Transverse colon (tissue), 3 donors: ENCODE measurements around the gene ITGA11.

Source experiments
- EP300 ChIP-seq: sonication (generic); formaldehyde crosslinking; IDR thresholded peaks from one replicate; pipeline ENCODE4 v1.6.1; 2017; ENCODE audit warnings: antibody characterized with exemption, low read depth
- POLR2A ChIP-seq: fragments of 450-650 bp; IDR thresholded peaks from one replicate; pipeline ENCODE4 v1.6.1; 2016; ENCODE audit warnings: antibody characterized with exemption, mild to moderate bottlenecking, moderate library complexity
- TF ChIP-seq, protein P1 (sequence below), 5 experiments: fragments of 200-600 bp in 3 of 5; fragments of 450-650 bp in 2 of 5; sonication (generic) in 3 of 5; IDR thresholded peaks; 1 replicate in 2 of 5; 2 replicates in 3 of 5; pipeline ENCODE4 v1.5.1; 2016 to 2017; ENCODE audit warnings: antibody characterized with exemption in 5 of 5, inconsistent platforms in 3 of 5, mild to moderate bottlenecking in 2 of 5, moderate library complexity in 1 of 5

DNA sequence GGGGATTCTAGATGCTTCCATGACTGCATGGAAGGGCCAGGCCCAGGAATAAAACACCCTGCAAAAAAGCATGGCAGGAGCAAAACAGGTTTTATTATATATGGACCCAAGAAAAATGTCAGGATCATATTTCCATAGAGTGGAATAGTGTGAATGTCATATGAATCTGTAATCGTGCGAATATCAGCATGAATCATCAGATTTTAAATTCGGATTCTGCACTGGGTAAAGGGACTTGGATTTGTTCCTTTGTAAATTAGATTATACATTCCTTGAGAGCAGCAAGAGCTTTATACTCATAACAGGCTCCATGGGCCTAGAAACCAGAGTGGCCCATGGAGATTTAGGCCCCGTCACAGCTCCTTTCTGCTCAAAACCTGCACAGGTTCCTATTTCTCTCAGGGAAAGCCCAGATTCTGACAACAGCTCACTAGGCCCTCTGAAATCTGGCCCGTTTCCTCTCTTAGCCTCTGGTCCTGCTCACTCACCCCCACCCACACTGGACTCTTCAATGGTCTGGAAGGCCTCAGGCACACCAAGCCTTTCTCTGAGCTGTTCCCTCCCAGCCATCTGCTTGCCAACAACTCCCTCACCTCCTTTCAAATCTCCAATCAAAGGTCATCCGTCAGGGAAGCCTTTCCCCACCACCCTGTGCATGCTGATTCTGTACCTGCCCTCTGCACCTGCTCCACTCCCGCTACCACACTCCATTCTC lies 78.4 kb downstream of the ITGA11 start:
- TF ChIP-seq, protein P1, sequence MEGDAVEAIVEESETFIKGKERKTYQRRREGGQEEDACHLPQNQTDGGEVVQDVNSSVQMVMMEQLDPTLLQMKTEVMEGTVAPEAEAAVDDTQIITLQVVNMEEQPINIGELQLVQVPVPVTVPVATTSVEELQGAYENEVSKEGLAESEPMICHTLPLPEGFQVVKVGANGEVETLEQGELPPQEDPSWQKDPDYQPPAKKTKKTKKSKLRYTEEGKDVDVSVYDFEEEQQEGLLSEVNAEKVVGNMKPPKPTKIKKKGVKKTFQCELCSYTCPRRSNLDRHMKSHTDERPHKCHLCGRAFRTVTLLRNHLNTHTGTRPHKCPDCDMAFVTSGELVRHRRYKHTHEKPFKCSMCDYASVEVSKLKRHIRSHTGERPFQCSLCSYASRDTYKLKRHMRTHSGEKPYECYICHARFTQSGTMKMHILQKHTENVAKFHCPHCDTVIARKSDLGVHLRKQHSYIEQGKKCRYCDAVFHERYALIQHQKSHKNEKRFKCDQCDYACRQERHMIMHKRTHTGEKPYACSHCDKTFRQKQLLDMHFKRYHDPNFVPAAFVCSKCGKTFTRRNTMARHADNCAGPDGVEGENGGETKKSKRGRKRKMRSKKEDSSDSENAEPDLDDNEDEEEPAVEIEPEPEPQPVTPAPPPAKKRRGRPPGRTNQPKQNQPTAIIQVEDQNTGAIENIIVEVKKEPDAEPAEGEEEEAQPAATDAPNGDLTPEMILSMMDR (IDR thresholded peaks at IDR 0.05), result no peak
- no peak for TF ChIP-seq EP300
- TF ChIP-seq POLR2A, result no peak
